GM23338 (cell line): ENCODE data around the gene PAIP2B. TPM values are rescaled to one million over a fixed set of nuclear protein-coding genes. Genes with fewer than 3 reads are reported as not detected.
A peak's percentile ranks its signal among the peaks of the same experiment; 100 is the strongest.

Experiments
- ATAC-seq: fragments of 200-7000 bp; cut with Tn5 transposase; 3 replicates; pipeline ENCODE4 v1.9.1; 2020
- DNase-seq: peaks from one replicate; pipeline ENCODE4 v3.0.0-alpha.2; 2015; ENCODE audit warnings: low spot score
- H2AFZ ChIP-seq: fragments of 200-600 bp; sonication (generic); 2 replicates; pipeline ENCODE4 v1.8.0; 2016; ENCODE audit warnings: antibody characterized with exemption, mild to moderate bottlenecking, moderate library complexity
- H3F3A ChIP-seq: fragments of 200-600 bp; sonication (generic); replicated peaks from 2 replicates; pipeline ENCODE4 v1.8.0; 2017; ENCODE audit warnings: antibody characterized with exemption, mixed run types, low read depth
- H3K27ac ChIP-seq: fragments of 200-600 bp; sonication (generic); 2 replicates; pipeline ENCODE4 v1.6.1; 2016; ENCODE audit warnings: low read depth
- H3K27me3 ChIP-seq: fragments of 200-600 bp; sonication (generic); 2 replicates; pipeline ENCODE4 v1.8.0; 2016; ENCODE audit warnings: mild to moderate bottlenecking, mixed run types, moderate library complexity; ENCODE audit not compliant: insufficient read depth
- H3K36me3 ChIP-seq: fragments of 200-600 bp; sonication (generic); 2 replicates; pipeline ENCODE4 v1.8.0; 2016; ENCODE audit warnings: mild to moderate bottlenecking; ENCODE audit not compliant: insufficient read depth
- H3K4me1 ChIP-seq: fragments of 200-600 bp; sonication (generic); 2 replicates; pipeline ENCODE4 v1.8.0; 2016; ENCODE audit warnings: mild to moderate bottlenecking, moderate library complexity; ENCODE audit not compliant: insufficient read depth
- H3K4me2 ChIP-seq: fragments of 200-600 bp; sonication (generic); 2 replicates; pipeline ENCODE4 v1.7.1; 2017; ENCODE audit warnings: mixed run types
- H3K4me3 ChIP-seq: fragments of 200-600 bp; sonication (generic); 2 replicates; pipeline ENCODE4 v1.6.1; 2016; ENCODE audit warnings: mixed run types
- H3K79me2 ChIP-seq: fragments of 200-600 bp; sonication (generic); replicated peaks from 2 replicates; pipeline ENCODE4 v1.8.0; 2017; ENCODE audit warnings: mild to moderate bottlenecking; ENCODE audit not compliant: insufficient read depth
- H3K9me2 ChIP-seq: fragments of 200-600 bp; sonication (generic); 2 replicates; pipeline ENCODE4 v1.8.0; 2017; ENCODE audit not compliant: insufficient read depth
- H4K20me1 ChIP-seq: fragments of 200-600 bp; sonication (generic); replicated peaks from 2 replicates; pipeline ENCODE4 v1.8.0; 2017; ENCODE audit warnings: mild to moderate bottlenecking; ENCODE audit not compliant: insufficient read depth
- H3K27ac Mint-ChIP-seq: 2 replicates; pipeline ENCODE4 v1.8.0; 2020; ENCODE audit warnings: inconsistent platforms, mild to moderate bottlenecking, moderate library complexity, mixed read lengths
- H3K27me3 Mint-ChIP-seq: 3 replicates; pipeline ENCODE4 v1.8.0; 2022; ENCODE audit warnings: low read depth, mild to moderate bottlenecking, moderate library complexity, mixed read lengths, inconsistent platforms; ENCODE audit not compliant: insufficient read depth, poor library complexity
- H3K36me3 Mint-ChIP-seq: 3 replicates; pipeline ENCODE4 v1.8.0; 2021; ENCODE audit warnings: low read depth, mild to moderate bottlenecking, inconsistent platforms, moderate library complexity, mixed read lengths
- H3K4me1 Mint-ChIP-seq: 3 replicates; pipeline ENCODE4 v1.8.0; 2020; ENCODE audit warnings: mild to moderate bottlenecking, inconsistent platforms, mixed read lengths
- H3K4me3 Mint-ChIP-seq: 3 replicates; pipeline ENCODE4 v1.8.0; 2021; ENCODE audit warnings: moderate library complexity, mild to moderate bottlenecking, inconsistent platforms, mixed read lengths
- H3K9me3 Mint-ChIP-seq: 3 replicates; pipeline ENCODE4 v1.8.0; 2020; ENCODE audit warnings: moderate library complexity, mild to moderate bottlenecking, inconsistent platforms, mixed read lengths
- CREB1 ChIP-seq: fragments of 250-450 bp; sonication (Bioruptor Pico); IDR thresholded peaks from 2 replicates; pipeline ENCODE4 v1.5.0; 2020; ENCODE audit warnings: low read depth, mild to moderate bottlenecking, moderate library complexity
- CTCF ChIP-seq, 2 experiments: fragments of 200-600 bp in 1 of 2; sonication (generic) in 1 of 2; conservative IDR thresholded peaks; 2 replicates each; pipeline versions ENCODE4 v1.5.1 to v1.6.1; 2016 to 2017; ENCODE audit warnings: antibody characterized with exemption in 2 of 2, low read depth in 2 of 2, mild to moderate bottlenecking in 2 of 2, moderate library complexity in 1 of 2
- JUNB ChIP-seq: IDR thresholded peaks from one replicate; pipeline ENCODE4 v1.6.1; 2016; ENCODE audit warnings: antibody characterized with exemption; ENCODE audit not compliant: unreplicated experiment
- NANOG ChIP-seq: IDR thresholded peaks from 2 replicates; pipeline ENCODE4 v1.6.1; 2016; ENCODE audit warnings: antibody characterized with exemption, borderline replicate concordance
- POLR2AphosphoS5 ChIP-seq: IDR thresholded peaks from 2 replicates; pipeline ENCODE4 v1.6.1; 2016; ENCODE audit warnings: antibody characterized with exemption, low read depth
- ZNF114 ChIP-seq: fragments of 250-450 bp; sonication (Bioruptor Pico); IDR thresholded peaks from 2 replicates; pipeline ENCODE4 v1.5.0; 2020; ENCODE audit warnings: mild to moderate bottlenecking, moderate library complexity
- ZNF331 ChIP-seq: fragments of 250-450 bp; sonication (Bioruptor Pico); IDR thresholded peaks from 2 replicates; pipeline ENCODE4 v1.5.0; 2020; ENCODE audit warnings: low read depth, mild to moderate bottlenecking, moderate library complexity
- polyA plus RNA-seq: library from polyadenylated mRNA; unstranded; fragments of >200 nt; fragmentation: Nextera tagmentation; extraction: Ambion mirVana; gene quantifications from 2 replicates; pipeline ENCODE4 v1.2.1, GENCODE V29; 2016
- total RNA-seq: library from RNA; depleted of rRNA; stranded (reverse); fragments of >200 nt; shearing (Covaris generic); gene quantifications from 2 replicates; pipeline ENCODE4 v1.2.3, GENCODE V29; 2014
- TF ChIP-seq, protein P1 (sequence below): IDR thresholded peaks from 2 replicates; pipeline ENCODE4 v1.6.1; 2016; ENCODE audit warnings: antibody characterized with exemption
- TF ChIP-seq, protein P2 (sequence below): IDR thresholded peaks from one replicate; pipeline ENCODE4 v1.6.1; 2018; ENCODE audit warnings: antibody characterized with exemption; ENCODE audit not compliant: unreplicated experiment

The PAIP2B gene
- total and polyA plus RNA-seq, 2 experiments from 2014 or later: 7.6 to 29.7 TPM

DNA sequence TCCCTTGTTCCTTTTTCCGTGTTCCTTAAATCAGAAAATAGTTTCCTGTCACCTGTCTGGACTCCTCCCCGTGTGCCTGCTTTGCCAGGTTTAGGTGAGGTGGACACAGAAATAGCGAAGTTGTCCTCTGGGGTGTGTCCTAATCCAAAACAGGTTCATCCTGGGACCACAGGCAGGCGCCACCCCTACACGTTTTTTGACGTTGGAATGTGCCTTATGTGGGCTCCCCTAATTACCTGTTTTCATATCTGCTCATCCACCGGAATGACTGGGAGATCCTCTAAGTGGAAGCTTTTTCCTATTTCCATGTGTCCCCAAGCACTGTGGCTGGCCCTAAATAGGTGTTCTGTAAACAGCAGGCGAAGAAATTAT is 49.0 kb upstream of the PAIP2B start:
- Mint-ChIP-seq H3K9me3 (peaks cover 24% of the 10 kb centered on the region), H3K4me1 (peaks cover 29% of the 10 kb centered on the region), H3K27me3 (peaks cover 35% of the 10 kb centered on the region), H3K4me3 (peak overlapping the region; percentile 35), H3K27ac (no peak overlapping the region; the same call in 1 of the 2 replicates), H3K36me3 (peaks cover 15% of the 10 kb centered on the region; the same call in 1 of the 3 replicates)
- Histone ChIP-seq H2AFZ (peak overlapping the region; percentile 87; the same call in 1 of the 2 replicates), H3K4me2 (peak overlapping the region; percentile 70), H3K36me3 (no peaks in the 10 kb centered on the region), H3F3A (no peaks in the 10 kb centered on the region), H3K9me2 (no peaks in the 10 kb centered on the region), H3K4me1 (peaks cover 22% of the 10 kb centered on the region), H4K20me1 (no peaks in the 10 kb centered on the region; the same call in 1 of the 2 replicates), H3K4me3 (peak overlapping the region; percentile 36), H3K27ac (peak overlapping the region; percentile 43; the same call in 1 of the 2 replicates), H3K79me2 (peaks cover 19% of the 10 kb centered on the region), H3K27me3 (peaks cover 26% of the 10 kb centered on the region)
- no peak for ATAC-seq
- DNase-seq: no peak
- TF ChIP-seq, protein P1, sequence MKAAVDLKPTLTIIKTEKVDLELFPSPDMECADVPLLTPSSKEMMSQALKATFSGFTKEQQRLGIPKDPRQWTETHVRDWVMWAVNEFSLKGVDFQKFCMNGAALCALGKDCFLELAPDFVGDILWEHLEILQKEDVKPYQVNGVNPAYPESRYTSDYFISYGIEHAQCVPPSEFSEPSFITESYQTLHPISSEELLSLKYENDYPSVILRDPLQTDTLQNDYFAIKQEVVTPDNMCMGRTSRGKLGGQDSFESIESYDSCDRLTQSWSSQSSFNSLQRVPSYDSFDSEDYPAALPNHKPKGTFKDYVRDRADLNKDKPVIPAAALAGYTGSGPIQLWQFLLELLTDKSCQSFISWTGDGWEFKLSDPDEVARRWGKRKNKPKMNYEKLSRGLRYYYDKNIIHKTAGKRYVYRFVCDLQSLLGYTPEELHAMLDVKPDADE: no peak
- no peak for TF ChIP-seq ZNF331 (CRISPR knock-in tag)
- TF ChIP-seq, protein P2, sequence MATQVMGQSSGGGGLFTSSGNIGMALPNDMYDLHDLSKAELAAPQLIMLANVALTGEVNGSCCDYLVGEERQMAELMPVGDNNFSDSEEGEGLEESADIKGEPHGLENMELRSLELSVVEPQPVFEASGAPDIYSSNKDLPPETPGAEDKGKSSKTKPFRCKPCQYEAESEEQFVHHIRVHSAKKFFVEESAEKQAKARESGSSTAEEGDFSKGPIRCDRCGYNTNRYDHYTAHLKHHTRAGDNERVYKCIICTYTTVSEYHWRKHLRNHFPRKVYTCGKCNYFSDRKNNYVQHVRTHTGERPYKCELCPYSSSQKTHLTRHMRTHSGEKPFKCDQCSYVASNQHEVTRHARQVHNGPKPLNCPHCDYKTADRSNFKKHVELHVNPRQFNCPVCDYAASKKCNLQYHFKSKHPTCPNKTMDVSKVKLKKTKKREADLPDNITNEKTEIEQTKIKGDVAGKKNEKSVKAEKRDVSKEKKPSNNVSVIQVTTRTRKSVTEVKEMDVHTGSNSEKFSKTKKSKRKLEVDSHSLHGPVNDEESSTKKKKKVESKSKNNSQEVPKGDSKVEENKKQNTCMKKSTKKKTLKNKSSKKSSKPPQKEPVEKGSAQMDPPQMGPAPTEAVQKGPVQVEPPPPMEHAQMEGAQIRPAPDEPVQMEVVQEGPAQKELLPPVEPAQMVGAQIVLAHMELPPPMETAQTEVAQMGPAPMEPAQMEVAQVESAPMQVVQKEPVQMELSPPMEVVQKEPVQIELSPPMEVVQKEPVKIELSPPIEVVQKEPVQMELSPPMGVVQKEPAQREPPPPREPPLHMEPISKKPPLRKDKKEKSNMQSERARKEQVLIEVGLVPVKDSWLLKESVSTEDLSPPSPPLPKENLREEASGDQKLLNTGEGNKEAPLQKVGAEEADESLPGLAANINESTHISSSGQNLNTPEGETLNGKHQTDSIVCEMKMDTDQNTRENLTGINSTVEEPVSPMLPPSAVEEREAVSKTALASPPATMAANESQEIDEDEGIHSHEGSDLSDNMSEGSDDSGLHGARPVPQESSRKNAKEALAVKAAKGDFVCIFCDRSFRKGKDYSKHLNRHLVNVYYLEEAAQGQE: no peak
- TF ChIP-seq CREB1 (CRISPR knock-in tag): no peak
- no peak for TF ChIP-seq ZNF114 (CRISPR knock-in tag)
- no peak for TF ChIP-seq POLR2AphosphoS5
- 0 out of 4 replicates have a peak, but pooled peaks of 1 of the 2 experiments have one; percentile 5 for TF ChIP-seq CTCF (conservative IDR thresholded peaks at IDR 0.05; ENCODE audit: low read depth in 2 of 2)

DNA sequence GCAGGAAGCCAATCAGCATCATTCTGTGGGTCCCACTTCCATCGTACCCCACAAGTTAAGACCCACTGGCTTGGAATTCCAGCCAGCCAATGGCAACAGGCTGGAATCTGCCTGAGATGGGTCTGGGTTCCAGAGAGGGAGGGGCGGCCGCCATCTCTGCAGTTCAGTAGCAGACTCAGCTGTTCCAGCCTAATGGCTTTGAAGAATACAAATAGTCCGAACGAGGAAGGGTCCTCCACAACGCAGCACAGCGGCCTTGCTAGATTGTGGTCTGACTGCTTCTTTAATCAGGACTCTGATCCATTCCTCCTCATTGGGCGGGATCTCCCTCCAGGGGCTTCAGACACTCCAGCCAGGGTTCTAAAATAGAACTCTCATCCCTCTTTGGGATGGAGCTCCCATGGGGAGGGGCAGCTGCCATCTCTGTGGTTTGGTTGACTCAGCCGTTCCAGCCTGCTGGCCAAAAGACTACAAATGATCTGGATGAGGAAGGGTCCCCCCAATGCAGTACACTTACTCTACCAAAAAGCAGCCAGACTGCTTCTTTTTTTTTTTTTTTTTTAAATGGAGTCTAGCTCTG is 42.7 kb upstream of the PAIP2B start:
- Histone ChIP-seq H3K4me2 (no peak overlapping the region), H3K27me3 (0 out of 2 replicates have a peak, but pooled peaks cover 4% of the 10 kb centered on the region), H3K27ac (no peak overlapping the region), H3K4me1 (no peaks in the 10 kb centered on the region), H4K20me1 (no peaks in the 10 kb centered on the region), H3F3A (no peaks in the 10 kb centered on the region), H3K4me3 (no peak overlapping the region), H3K79me2 (no peaks in the 10 kb centered on the region), H2AFZ (peak overlapping the region; percentile 63; the same call in 1 of the 2 replicates), H3K36me3 (no peaks in the 10 kb centered on the region), H3K9me2 (no peaks in the 10 kb centered on the region)
- H3K9me3 Mint-ChIP-seq: peaks cover 8% of the 10 kb centered on the region; the same call in 2 of the 3 replicates
- H3K27me3 Mint-ChIP-seq: peaks cover 11% of the 10 kb centered on the region
- ATAC-seq: no peak
- H3K4me1 Mint-ChIP-seq: no peaks in the 10 kb centered on the region; the same call in 2 of the 3 replicates
- H3K36me3 Mint-ChIP-seq: peaks cover 3% of the 10 kb centered on the region; the same call in 1 of the 3 replicates
- no peak overlapping the region for H3K4me3 Mint-ChIP-seq
- no peak for DNase-seq
- H3K27ac Mint-ChIP-seq: no peak overlapping the region
- TF ChIP-seq ZNF331 (CRISPR knock-in tag) (no peak), CTCF (conservative IDR thresholded peaks at IDR 0.05; ENCODE audit: low read depth in 2 of 2) (no peak), NANOG (no peak), JUNB (no peak)
- TF ChIP-seq, protein P2: no peak
